B cell (primary cell): ENCODE measurements around the gene CMIP. TPM values are rescaled to one million over a fixed set of nuclear protein-coding genes. Genes with fewer than 3 reads are reported as not detected.

ENCODE experiments used
- ATAC-seq: fragments of 200-7000 bp; cut with Tn5 transposase; one replicate; pipeline ENCODE4 v1.10.0; 2021; ENCODE audit warnings: low read depth, mild to moderate bottlenecking, moderate number of reproducible peaks, moderate library complexity
- CTCF ChIA-PET: fragments of 350-600 bp; sonication (Branson Sonifier 250); formaldehyde crosslinking; loops from one replicate; lab custom pipeline; 2021; ENCODE audit warnings: antibody characterized with exemption, inconsistent platforms; lab: Charles Lee
- POLR2A ChIA-PET: fragments of 350-600 bp; sonication (Branson Sonifier 250); formaldehyde crosslinking; loops from one replicate; lab custom pipeline; 2021; ENCODE audit warnings: antibody characterized with exemption; lab: Charles Lee
- DNase-seq: peaks from one replicate; pipeline ENCODE4 v3.0.0; 2013
- H2AFZ ChIP-seq: 2 replicates; pipeline ENCODE4 v1.6.1; 2012; ENCODE audit warnings: mild to moderate bottlenecking, low read depth, low read length; ENCODE audit not compliant: insufficient read depth, poor library complexity, severe bottlenecking
- H3K27ac ChIP-seq, 2 donors: 1 replicate in 1 of 2; 2 replicates in 1 of 2; pipeline ENCODE4 v1.5.1; 2012 to 2013; ENCODE audit warnings: low read length in 2 of 2, mild to moderate bottlenecking in 2 of 2, moderate library complexity in 1 of 2
- H3K27me3 ChIP-seq, 4 experiments: fragments of 200-600 bp in 1 of 4; sonication (generic) in 1 of 4; replicated peaks in 1 of 4; 1 replicate in 2 of 4; 2 replicates in 2 of 4; pipeline versions ENCODE4 v1.6.1 to v1.7.0; 2013 to 2016; ENCODE audit warnings: low read length in 3 of 4, mild to moderate bottlenecking in 2 of 4, mixed read lengths in 1 of 4, moderate library complexity in 1 of 4; ENCODE audit not compliant: insufficient read depth in 4 of 4, control insufficient read depth in 3 of 4; ENCODE audit errors: control extremely low read depth in 1 of 4
- H3K36me3 ChIP-seq, 2 experiments: replicated peaks in 1 of 2; 1 replicate in 1 of 2; 2 replicates in 1 of 2; pipeline versions ENCODE4 v1.6.1 to v1.7.1; 2013; ENCODE audit warnings: low read length in 1 of 2; ENCODE audit not compliant: insufficient read depth in 2 of 2, control insufficient read depth in 1 of 2; ENCODE audit errors: control extremely low read depth in 1 of 2, extremely low read depth in 1 of 2
- H3K4me1 ChIP-seq, 2 donors: fragments of 200-600 bp in 1 of 2; sonication (generic) in 1 of 2; 1 replicate in 1 of 2; 2 replicates in 1 of 2; pipeline versions ENCODE4 v1.5.1 to v1.6.1; 2013 to 2017; ENCODE audit warnings: low read length in 2 of 2; ENCODE audit not compliant: control insufficient read depth in 2 of 2, insufficient read depth in 2 of 2
- H3K4me2 ChIP-seq: replicated peaks from 2 replicates; pipeline ENCODE3; 2012; ENCODE audit warnings: mild to moderate bottlenecking, low read depth, low read length; ENCODE audit not compliant: poor library complexity, severe bottlenecking
- H3K4me3 ChIP-seq, 5 experiments: fragments of 200-600 bp in 1 of 5; sonication (generic) in 1 of 5; 1 replicate in 3 of 5; 2 replicates in 2 of 5; pipeline versions ENCODE4 v1.5.1 to v1.7.0; 2011 to 2016; ENCODE audit warnings: low read length in 4 of 5, mild to moderate bottlenecking in 4 of 5, low read depth in 2 of 5, control low read depth in 1 of 5, moderate library complexity in 1 of 5; ENCODE audit not compliant: insufficient read depth in 1 of 5; ENCODE audit errors: control extremely low read depth in 1 of 5, extremely low read depth in 1 of 5
- H3K79me2 ChIP-seq: fragments of 200-600 bp; sonication (generic); one replicate; pipeline ENCODE4 v1.6.0; 2016; ENCODE audit warnings: low read length; ENCODE audit not compliant: control insufficient read depth, insufficient read depth
- H3K9ac ChIP-seq: fragments of 200-600 bp; sonication (generic); 2 replicates; pipeline ENCODE4 v1.6.1; 2017; ENCODE audit warnings: mild to moderate bottlenecking, low read length, moderate library complexity
- H3K9me3 ChIP-seq, 3 donors: one replicate each; pipeline versions ENCODE4 v1.6.1 to v1.7.1; 2013; ENCODE audit warnings: low read length in 2 of 3; ENCODE audit not compliant: control insufficient read depth in 2 of 3, insufficient read depth in 1 of 3; ENCODE audit errors: control extremely low read depth in 1 of 3
- H4K20me1 ChIP-seq: 2 replicates; pipeline ENCODE4 v1.6.0; 2012; ENCODE audit warnings: mild to moderate bottlenecking, low read length; ENCODE audit not compliant: insufficient read depth, control insufficient read depth, poor library complexity, severe bottlenecking
- H3K27ac Mint-ChIP-seq: one replicate; pipeline ENCODE4 v1.8.0; 2021; ENCODE audit warnings: mixed read lengths
- H3K27me3 Mint-ChIP-seq: one replicate; pipeline ENCODE4 v1.8.0; 2021; ENCODE audit warnings: mixed read lengths
- H3K4me1 Mint-ChIP-seq: one replicate; pipeline ENCODE4 v1.8.0; 2021; ENCODE audit warnings: mixed read lengths
- H3K4me3 Mint-ChIP-seq: one replicate; pipeline ENCODE4 v1.8.0; 2021; ENCODE audit warnings: mixed read lengths
- H3K9me3 Mint-ChIP-seq: one replicate; pipeline ENCODE4 v1.8.0; 2022; ENCODE audit warnings: mixed read lengths; ENCODE audit not compliant: insufficient read depth
- CTCF ChIP-seq: fragments of 200-600 bp; IDR thresholded peaks from one replicate; pipeline ENCODE4 v1.8.0; 2022; ENCODE audit warnings: antibody characterized with exemption, mild to moderate bottlenecking
- EZH2 ChIP-seq: IDR thresholded peaks from 2 replicates; pipeline ENCODE4 v1.6.1; 2012; ENCODE audit warnings: borderline replicate concordance, low read depth, mild to moderate bottlenecking, moderate library complexity, low read length; ENCODE audit not compliant: insufficient read depth, poor library complexity, severe bottlenecking
- WGBS: methylation state at CpG from one replicate; pipeline ENCODE4 v1.1.5; 2013; ENCODE audit warnings: missing lambda C conversion rate; ENCODE audit not compliant: insufficient coverage; 5-methylcytosine and 5-hydroxymethylcytosine counted together
- intact Hi-C: fragments of 100-400 bp; cut with micrococcal nuclease; formaldehyde crosslinking; loops from one replicate; pipeline ENCODE4 v1.10.0; 2022
- polyA plus RNA-seq: library from polyadenylated mRNA; depleted of rRNA; stranded (reverse); fragments of >200 nt; gene quantifications from 2 replicates; pipeline ENCODE4 v1.2.3, GENCODE V29; 2012
- total RNA-seq, 2 donors: library from RNA; stranded (reverse); fragments of 120-200 nt in 1 of 2; gene quantifications; 1 replicate in 1 of 2; 2 replicates in 1 of 2; pipeline versions ENCODE4 v1.2.3 to v1.2.4, GENCODE V29; 2013 to 2022

CMIP gene
- total and polyA plus RNA-seq, 2 donors (not counting 1 experiment from before 2014, with no cell fraction given): 27.1 to 155 TPM

- 80% methylated on average over 20 of the region's 24 CpGs for WGBS
- Histone ChIP-seq H3K27me3 (no peaks in the 10 kb centered on the region), H3K9me3 (peaks cover 0 to 7% (median 0%) of the 10 kb centered on the region in 3 donors), H3K9ac (no peak overlapping the region), H4K20me1 (peaks cover 59% of the 10 kb centered on the region), H2AFZ (no peak overlapping the region), H3K27ac (no peak overlapping the region), H3K4me2 (no peak overlapping the region), H3K4me3 (no peak overlapping the region), H3K36me3 (peaks cover 0 to 35% of the 10 kb centered on the region in 2 experiments), H3K79me2 (peaks cover 51% of the 10 kb centered on the region), H3K4me1 (no peaks in the 10 kb centered on the region)
- ChIA-PET CTCF (interaction anchor here (1.0 kb wide), 1 partner anchor 11 kb away, joined by 3 read pairs; no protein-coding TSS in a partner anchor), POLR2A (no interaction called here)
- H3K27me3 Mint-ChIP-seq: no peaks in the 10 kb centered on the region
- intact Hi-C loops: no loop called here
- ATAC-seq (no peak), DNase-seq (no peak)
- peaks cover 2% of the 10 kb centered on the region for H3K4me1 Mint-ChIP-seq
- H3K4me3 Mint-ChIP-seq: no peak overlapping the region
- no peak overlapping the region for H3K27ac Mint-ChIP-seq
- no peak for TF ChIP-seq CTCF
- H3K9me3 Mint-ChIP-seq: no peaks in the 10 kb centered on the region
These were observed 242.0 kb downstream of the CMIP start for GRCh38 chr16:81686391-81687130.

GRCh38 chr16:81687131-81687456 is 242.5 kb downstream of the CMIP start:
- intact Hi-C loops: no loop called here
- no peak overlapping the region for H3K4me3 Mint-ChIP-seq
- H3K4me1 ChIP-seq: no peaks in the 10 kb centered on the region
- POLR2A ChIA-PET: no interaction called here
- no peak overlapping the region for H3K4me2 ChIP-seq
- no peak overlapping the region for H3K4me3 ChIP-seq
- no peak for TF ChIP-seq CTCF
- no peak for TF ChIP-seq EZH2
- H3K9me3 ChIP-seq: peaks cover 0 to 7% (median 0%) of the 10 kb centered on the region in 3 donors
- peaks cover 62% of the 10 kb centered on the region for H4K20me1 ChIP-seq
- H3K27me3 Mint-ChIP-seq: no peaks in the 10 kb centered on the region
- 100% methylated on average over 7 of the region's 7 CpGs for WGBS
- peaks cover 2% of the 10 kb centered on the region for H3K4me1 Mint-ChIP-seq
- CTCF ChIA-PET: interaction anchor here (1.0 kb wide), 1 partner anchor 10 kb away, joined by 3 read pairs; no protein-coding TSS in a partner anchor
- no peaks in the 10 kb centered on the region for H3K9me3 Mint-ChIP-seq
- H2AFZ ChIP-seq: no peak overlapping the region
- peaks cover 48% of the 10 kb centered on the region for H3K79me2 ChIP-seq
- H3K9ac ChIP-seq: no peak overlapping the region
- no peak overlapping the region for H3K27ac ChIP-seq
- H3K27ac Mint-ChIP-seq: no peak overlapping the region
- ATAC-seq (no peak), DNase-seq (no peak)
- H3K27me3 ChIP-seq: no peaks in the 10 kb centered on the region
- H3K36me3 ChIP-seq: peaks cover 0 to 37% of the 10 kb centered on the region in 2 experiments
